Panc1 (cell line): ENCODE measurements around the gene SYNE1. TPM values are rescaled to one million over a fixed set of nuclear protein-coding genes. Genes with fewer than 3 reads are reported as not detected.

ENCODE experiments used
- ATAC-seq: fragments of 200-7000 bp; cut with Tn5 transposase; 2 replicates; pipeline ENCODE4 v1.9.1; 2020; ENCODE audit warnings: mild to moderate bottlenecking, moderate library complexity
- Bru-seq: library from RNA; stranded (reverse); fragments of 400-500 nt; gene quantifications from one replicate; lab custom pipeline; 2021; lab: Mats Ljungman, UMichigan
- BruChase-seq, 2 experiments: library from RNA; stranded (reverse); fragments of 400-500 nt; gene quantifications; one replicate each; lab custom pipeline; 2021; lab: Mats Ljungman, UMichigan
- BruUV-seq: library from RNA; stranded (reverse); fragments of 400-500 nt; replicated peaks from 2 replicates; lab custom pipeline; 2021; lab: Mats Ljungman, UMichigan
- CTCF ChIA-PET: fragments of 300-600 bp; sonication (Branson Sonifier 250); formaldehyde crosslinking; loops from one replicate; lab custom pipeline; 2022; ENCODE audit warnings: antibody characterized with exemption; lab: Charles Lee
- POLR2A ChIA-PET: fragments of 300-600 bp; sonication (Branson Sonifier 250); formaldehyde crosslinking; loops from one replicate; lab custom pipeline; 2022; ENCODE audit warnings: antibody characterized with exemption; lab: Charles Lee
- DNase-seq: peaks from one replicate; pipeline ENCODE4 v3.0.0-alpha.2; 2010; ENCODE audit warnings: low read depth, low spot score
- H3K27ac ChIP-seq: 2 replicates; pipeline ENCODE4 v1.5.1; 2011; ENCODE audit warnings: mild to moderate bottlenecking, low read length, inconsistent platforms
- H3K27me3 ChIP-seq: fragments of 200-500 bp; sonication (Bioruptor generic); 2 replicates; pipeline ENCODE4 v1.6.0; 2014; ENCODE audit warnings: low read length, inconsistent platforms; ENCODE audit not compliant: control insufficient read depth, insufficient read depth
- H3K36me3 ChIP-seq: fragments of 200-500 bp; sonication (Bioruptor generic); 2 replicates; pipeline ENCODE4 v1.5.1; 2014; ENCODE audit warnings: inconsistent platforms, mild to moderate bottlenecking, low read length, moderate library complexity; ENCODE audit not compliant: control insufficient read depth, insufficient read depth
- H3K4me1 ChIP-seq: 2 replicates; pipeline ENCODE4 v1.5.1; 2011; ENCODE audit warnings: inconsistent platforms, mild to moderate bottlenecking, low read length, moderate library complexity; ENCODE audit not compliant: control insufficient read depth, insufficient read depth
- H3K4me3 ChIP-seq, 2 experiments: 2 replicates each; pipeline ENCODE4 v1.5.1; 2011 to 2012; ENCODE audit warnings: low read depth in 2 of 2, low read length in 2 of 2, mild to moderate bottlenecking in 2 of 2, inconsistent platforms in 1 of 2, moderate library complexity in 1 of 2
- H3K9me3 ChIP-seq: fragments of 200-500 bp; sonication (Bioruptor generic); 2 replicates; pipeline ENCODE4 v1.5.1; 2014; ENCODE audit warnings: low read depth, mild to moderate bottlenecking, inconsistent platforms, low read length, moderate library complexity; ENCODE audit not compliant: control insufficient read depth, insufficient read depth
- CTCF ChIP-seq: fragments of 450-650 bp; IDR thresholded peaks from 2 replicates; pipeline ENCODE4 v1.5.1; 2017; ENCODE audit warnings: mild to moderate bottlenecking
- POLR2AphosphoS5 ChIP-seq: IDR thresholded peaks from 2 replicates; pipeline ENCODE4 v1.6.1; 2012; ENCODE audit warnings: mild to moderate bottlenecking, low read depth, low read length, moderate library complexity
- SIN3A ChIP-seq: IDR thresholded peaks from 2 replicates; pipeline ENCODE4 v1.6.1; 2012; ENCODE audit warnings: low read depth, mild to moderate bottlenecking, low read length, moderate library complexity, borderline replicate concordance; ENCODE audit not compliant: insufficient read depth
- TCF7L2 ChIP-seq: IDR thresholded peaks from 2 replicates; pipeline ENCODE4 v1.6.1; 2011; ENCODE audit warnings: mild to moderate bottlenecking, low read depth, low read length, inconsistent platforms
- in situ Hi-C: cut with HindIII; loops from 2 replicates; pipeline ENCODE4 v1.10.0; 2016; ENCODE audit warnings: low sequenced_read_pairs, low pct_unique_long_range_greater_than_20kb
- intact Hi-C: fragments of 100-400 bp; cut with micrococcal nuclease; formaldehyde crosslinking; loops from one replicate; pipeline ENCODE4 v1.10.0; 2022; ENCODE audit not compliant: unreplicated experiment
- long read RNA-seq: library from polyadenylated mRNA; unstranded; transcript quantifications from one replicate; pipeline ENCODE4 v2.0.0, GENCODE V29; 2021; ENCODE audit not compliant: unreplicated experiment
- polyA plus RNA-seq: library from polyadenylated mRNA; unstranded; fragments of >200 nt; gene quantifications from one replicate; pipeline ENCODE4 v1.2.1, GENCODE V29; 2012; ENCODE audit warnings: missing spikeins; ENCODE audit not compliant: insufficient read length
- total RNA-seq: library from RNA; stranded (reverse); gene quantifications from one replicate; pipeline ENCODE4 v1.2.1, GENCODE V29; 2021; ENCODE audit not compliant: unreplicated experiment
- TF ChIP-seq, protein P1 (sequence below), 2 experiments: IDR thresholded peaks; 2 replicates each; pipeline ENCODE4 v1.6.1; 2011 to 2012; ENCODE audit warnings: low read depth in 2 of 2, control low read depth in 1 of 2, low read length in 1 of 2, mild to moderate bottlenecking in 1 of 2, moderate library complexity in 1 of 2; ENCODE audit not compliant: insufficient read depth in 1 of 2

The SYNE1 gene, protein sequence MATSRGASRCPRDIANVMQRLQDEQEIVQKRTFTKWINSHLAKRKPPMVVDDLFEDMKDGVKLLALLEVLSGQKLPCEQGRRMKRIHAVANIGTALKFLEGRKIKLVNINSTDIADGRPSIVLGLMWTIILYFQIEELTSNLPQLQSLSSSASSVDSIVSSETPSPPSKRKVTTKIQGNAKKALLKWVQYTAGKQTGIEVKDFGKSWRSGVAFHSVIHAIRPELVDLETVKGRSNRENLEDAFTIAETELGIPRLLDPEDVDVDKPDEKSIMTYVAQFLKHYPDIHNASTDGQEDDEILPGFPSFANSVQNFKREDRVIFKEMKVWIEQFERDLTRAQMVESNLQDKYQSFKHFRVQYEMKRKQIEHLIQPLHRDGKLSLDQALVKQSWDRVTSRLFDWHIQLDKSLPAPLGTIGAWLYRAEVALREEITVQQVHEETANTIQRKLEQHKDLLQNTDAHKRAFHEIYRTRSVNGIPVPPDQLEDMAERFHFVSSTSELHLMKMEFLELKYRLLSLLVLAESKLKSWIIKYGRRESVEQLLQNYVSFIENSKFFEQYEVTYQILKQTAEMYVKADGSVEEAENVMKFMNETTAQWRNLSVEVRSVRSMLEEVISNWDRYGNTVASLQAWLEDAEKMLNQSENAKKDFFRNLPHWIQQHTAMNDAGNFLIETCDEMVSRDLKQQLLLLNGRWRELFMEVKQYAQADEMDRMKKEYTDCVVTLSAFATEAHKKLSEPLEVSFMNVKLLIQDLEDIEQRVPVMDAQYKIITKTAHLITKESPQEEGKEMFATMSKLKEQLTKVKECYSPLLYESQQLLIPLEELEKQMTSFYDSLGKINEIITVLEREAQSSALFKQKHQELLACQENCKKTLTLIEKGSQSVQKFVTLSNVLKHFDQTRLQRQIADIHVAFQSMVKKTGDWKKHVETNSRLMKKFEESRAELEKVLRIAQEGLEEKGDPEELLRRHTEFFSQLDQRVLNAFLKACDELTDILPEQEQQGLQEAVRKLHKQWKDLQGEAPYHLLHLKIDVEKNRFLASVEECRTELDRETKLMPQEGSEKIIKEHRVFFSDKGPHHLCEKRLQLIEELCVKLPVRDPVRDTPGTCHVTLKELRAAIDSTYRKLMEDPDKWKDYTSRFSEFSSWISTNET (N-terminal part only)
- total RNA-seq (3.2 TPM), Bru-seq, nascent RNA (percentile 24 among the genes with signal in this experiment), BruChase-seq, experiment 1, labeled RNA remaining after a 2-hour chase (percentile 24 among the genes with signal in this experiment), BruChase-seq, experiment 2, labeled RNA remaining after a 6-hour chase (percentile 30 among the genes with signal in this experiment)
- 2.3 TPM for polyA plus RNA-seq
- long read RNA-seq, result 0 reads

- intact Hi-C loops, result no loop called here
- no peaks in the 10 kb centered on the region for H3K9me3 ChIP-seq
- peak within 1 kb of the TSS; percentile 38 for H3K4me3 ChIP-seq
- no peak within 1 kb of the TSS for H3K27ac ChIP-seq
- in situ Hi-C loops, result no loop called here
- H3K4me1 ChIP-seq, result peaks cover 3% of the 10 kb centered on the region; the same call in 1 of the 2 replicates
- ATAC-seq (peak; percentile 56), DNase-seq (no peak)
- CTCF ChIA-PET, result no interaction called here
- H3K36me3 ChIP-seq, result no peaks in the 10 kb centered on the region
- TF ChIP-seq, protein P1, sequence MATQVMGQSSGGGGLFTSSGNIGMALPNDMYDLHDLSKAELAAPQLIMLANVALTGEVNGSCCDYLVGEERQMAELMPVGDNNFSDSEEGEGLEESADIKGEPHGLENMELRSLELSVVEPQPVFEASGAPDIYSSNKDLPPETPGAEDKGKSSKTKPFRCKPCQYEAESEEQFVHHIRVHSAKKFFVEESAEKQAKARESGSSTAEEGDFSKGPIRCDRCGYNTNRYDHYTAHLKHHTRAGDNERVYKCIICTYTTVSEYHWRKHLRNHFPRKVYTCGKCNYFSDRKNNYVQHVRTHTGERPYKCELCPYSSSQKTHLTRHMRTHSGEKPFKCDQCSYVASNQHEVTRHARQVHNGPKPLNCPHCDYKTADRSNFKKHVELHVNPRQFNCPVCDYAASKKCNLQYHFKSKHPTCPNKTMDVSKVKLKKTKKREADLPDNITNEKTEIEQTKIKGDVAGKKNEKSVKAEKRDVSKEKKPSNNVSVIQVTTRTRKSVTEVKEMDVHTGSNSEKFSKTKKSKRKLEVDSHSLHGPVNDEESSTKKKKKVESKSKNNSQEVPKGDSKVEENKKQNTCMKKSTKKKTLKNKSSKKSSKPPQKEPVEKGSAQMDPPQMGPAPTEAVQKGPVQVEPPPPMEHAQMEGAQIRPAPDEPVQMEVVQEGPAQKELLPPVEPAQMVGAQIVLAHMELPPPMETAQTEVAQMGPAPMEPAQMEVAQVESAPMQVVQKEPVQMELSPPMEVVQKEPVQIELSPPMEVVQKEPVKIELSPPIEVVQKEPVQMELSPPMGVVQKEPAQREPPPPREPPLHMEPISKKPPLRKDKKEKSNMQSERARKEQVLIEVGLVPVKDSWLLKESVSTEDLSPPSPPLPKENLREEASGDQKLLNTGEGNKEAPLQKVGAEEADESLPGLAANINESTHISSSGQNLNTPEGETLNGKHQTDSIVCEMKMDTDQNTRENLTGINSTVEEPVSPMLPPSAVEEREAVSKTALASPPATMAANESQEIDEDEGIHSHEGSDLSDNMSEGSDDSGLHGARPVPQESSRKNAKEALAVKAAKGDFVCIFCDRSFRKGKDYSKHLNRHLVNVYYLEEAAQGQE (IDR thresholded peaks at IDR 0.05; ENCODE audit: insufficient read depth in 1 of 2, low read depth in 2 of 2, low read length in 1 of 2), result no peak
- TF ChIP-seq SIN3A (no peak), CTCF (no peak), POLR2AphosphoS5 (no peak), TCF7L2 (no peak)
- no TSS peak for BruUV-seq
- H3K27me3 ChIP-seq, result peaks cover 11% of the 10 kb centered on the region
- POLR2A ChIA-PET, result no interaction called here
Observed at GRCh38 chr6:152637296-152638047, at the start of gene SYNE1. TSS of gene SYNE1 (minus strand) at chr6:152637362. CDS start at chr6:152628331, 9,031 bp downstream.

DNA sequence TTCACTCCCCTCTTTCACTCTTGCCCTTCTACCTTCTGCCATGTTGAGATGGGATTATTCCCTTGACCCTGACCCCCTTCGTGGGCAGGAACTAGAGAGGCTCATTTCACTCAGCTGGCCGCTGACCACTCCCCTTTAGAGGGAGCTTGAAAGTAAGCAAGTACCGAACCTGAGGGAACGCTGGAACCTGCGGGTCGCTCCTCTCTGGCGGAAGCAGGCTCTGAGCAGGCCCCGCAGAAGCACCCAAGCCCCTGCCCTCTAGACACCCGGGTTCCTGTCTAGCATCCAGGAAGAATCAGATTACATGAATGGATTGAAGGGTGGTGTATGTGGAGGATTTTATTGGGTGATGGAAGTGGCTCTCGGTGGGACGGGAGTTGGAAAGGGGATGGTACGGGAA lies 48.7 kb upstream of the SYNE1 start:
- CTCF ChIA-PET, result no interaction called here
- POLR2A ChIA-PET, result no interaction called here

More for the DNA sequence above, 48.7 kb upstream of the SYNE1 start:
- Histone ChIP-seq H3K27me3 (no peaks in the 10 kb centered on the region), H3K4me3 (no peak overlapping the region), H3K36me3 (no peaks in the 10 kb centered on the region), H3K27ac (no peak overlapping the region), H3K4me1 (no peaks in the 10 kb centered on the region), H3K9me3 (no peaks in the 10 kb centered on the region)
- TF ChIP-seq TCF7L2, result no peak
- TF ChIP-seq, protein P1 (IDR thresholded peaks at IDR 0.05; ENCODE audit: insufficient read depth in 1 of 2, low read depth in 2 of 2, low read length in 1 of 2), result no peak
- TF ChIP-seq CTCF, result no peak
- no peak for TF ChIP-seq POLR2AphosphoS5
- no peak for TF ChIP-seq SIN3A
- no TSS peak for BruUV-seq
- no peak for DNase-seq
- in situ Hi-C loops, result no loop called here
- intact Hi-C loops, result no loop called here
- no peak for ATAC-seq
